ENCODE measurements around the gene RBM11.

DNA sequence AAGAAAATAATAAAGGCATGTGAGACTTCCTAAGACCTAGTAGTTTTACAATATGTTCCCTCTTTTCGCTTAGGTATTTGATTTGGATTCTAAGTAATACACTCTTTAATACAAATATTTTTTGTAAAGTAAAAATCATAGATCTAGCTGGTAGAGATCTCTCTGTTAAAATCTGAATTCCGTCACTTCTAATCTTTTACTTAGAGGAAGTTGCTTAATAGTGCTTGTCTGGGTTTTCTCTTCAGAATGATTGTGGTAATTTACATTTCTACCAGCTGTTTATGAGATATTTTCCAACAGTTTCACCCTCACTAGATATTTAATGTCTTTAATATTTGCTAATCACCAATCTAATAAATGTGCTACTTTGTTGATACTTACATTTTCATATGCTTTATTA, 23.3 kb downstream of the RBM11 start:
- TF ChIP-seq, protein P1, sequence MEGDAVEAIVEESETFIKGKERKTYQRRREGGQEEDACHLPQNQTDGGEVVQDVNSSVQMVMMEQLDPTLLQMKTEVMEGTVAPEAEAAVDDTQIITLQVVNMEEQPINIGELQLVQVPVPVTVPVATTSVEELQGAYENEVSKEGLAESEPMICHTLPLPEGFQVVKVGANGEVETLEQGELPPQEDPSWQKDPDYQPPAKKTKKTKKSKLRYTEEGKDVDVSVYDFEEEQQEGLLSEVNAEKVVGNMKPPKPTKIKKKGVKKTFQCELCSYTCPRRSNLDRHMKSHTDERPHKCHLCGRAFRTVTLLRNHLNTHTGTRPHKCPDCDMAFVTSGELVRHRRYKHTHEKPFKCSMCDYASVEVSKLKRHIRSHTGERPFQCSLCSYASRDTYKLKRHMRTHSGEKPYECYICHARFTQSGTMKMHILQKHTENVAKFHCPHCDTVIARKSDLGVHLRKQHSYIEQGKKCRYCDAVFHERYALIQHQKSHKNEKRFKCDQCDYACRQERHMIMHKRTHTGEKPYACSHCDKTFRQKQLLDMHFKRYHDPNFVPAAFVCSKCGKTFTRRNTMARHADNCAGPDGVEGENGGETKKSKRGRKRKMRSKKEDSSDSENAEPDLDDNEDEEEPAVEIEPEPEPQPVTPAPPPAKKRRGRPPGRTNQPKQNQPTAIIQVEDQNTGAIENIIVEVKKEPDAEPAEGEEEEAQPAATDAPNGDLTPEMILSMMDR (IDR thresholded peaks at IDR 0.05; ENCODE audit: low read depth, low read length, poor library complexity, severe bottlenecking): no peak
- no peak for TF ChIP-seq EZH2phosphoT487 (IDR thresholded peaks at IDR 0.05; ENCODE audit: borderline replicate concordance, low read length)
